Nephron progenitor cell (in vitro differentiated cells): ENCODE measurements around the gene ZBTB7A.
A peak's percentile ranks its signal among the peaks of the same experiment; 100 is the strongest.

Source experiments
- DNase-seq: peaks from one replicate; pipeline ENCODE4 v3.0.0; 2021
- H3K27ac Mint-ChIP-seq: 2 replicates; pipeline ENCODE4 v1.8.0; 2021; ENCODE audit warnings: mild to moderate bottlenecking, moderate library complexity, mixed read lengths
- H3K27me3 Mint-ChIP-seq: 2 replicates; pipeline ENCODE4 v1.8.0; 2021; ENCODE audit warnings: mild to moderate bottlenecking, low read depth, mixed read lengths; ENCODE audit not compliant: poor library complexity
- H3K36me3 Mint-ChIP-seq: 2 replicates; pipeline ENCODE4 v1.8.0; 2021; ENCODE audit warnings: low read depth, mixed read lengths
- H3K4me1 Mint-ChIP-seq: 2 replicates; pipeline ENCODE4 v1.8.0; 2021; ENCODE audit warnings: mixed read lengths
- H3K4me3 Mint-ChIP-seq: 2 replicates; pipeline ENCODE4 v1.8.0; 2021; ENCODE audit warnings: mild to moderate bottlenecking, moderate library complexity, mixed read lengths
- H3K9me3 Mint-ChIP-seq: 2 replicates; pipeline ENCODE4 v1.8.0; 2021; ENCODE audit warnings: mild to moderate bottlenecking, moderate library complexity, mixed read lengths
- TF ChIP-seq, protein P1 (sequence below): fragments of 200-600 bp; sonication (generic); IDR thresholded peaks from 2 replicates; pipeline ENCODE4 v1.5.0; 2021; ENCODE audit warnings: antibody characterized with exemption

The ZBTB7A gene

DNA sequence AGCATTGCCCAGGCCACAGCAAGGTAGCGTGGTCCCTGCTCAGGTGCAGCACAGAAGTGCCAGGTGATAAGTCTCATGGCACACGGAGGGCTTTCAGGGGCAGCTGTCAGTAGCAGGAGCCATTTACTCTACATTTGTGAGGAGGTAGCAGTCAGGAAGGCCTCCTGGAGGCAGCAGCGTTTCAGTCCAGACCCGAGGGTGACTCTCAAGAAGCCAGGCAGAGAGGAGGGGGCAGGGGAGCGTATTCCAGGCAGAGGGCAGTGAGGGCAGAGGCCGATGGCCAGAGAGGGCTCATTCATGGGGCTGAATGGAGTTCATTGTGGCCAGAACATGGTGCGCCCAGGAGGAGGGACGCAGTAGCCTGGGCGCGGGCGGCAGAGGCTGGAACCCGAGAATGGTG lies 50.2 kb downstream of the ZBTB7A start:
- H3K27ac Mint-ChIP-seq, result peak overlapping the region; percentile 93

DNA sequence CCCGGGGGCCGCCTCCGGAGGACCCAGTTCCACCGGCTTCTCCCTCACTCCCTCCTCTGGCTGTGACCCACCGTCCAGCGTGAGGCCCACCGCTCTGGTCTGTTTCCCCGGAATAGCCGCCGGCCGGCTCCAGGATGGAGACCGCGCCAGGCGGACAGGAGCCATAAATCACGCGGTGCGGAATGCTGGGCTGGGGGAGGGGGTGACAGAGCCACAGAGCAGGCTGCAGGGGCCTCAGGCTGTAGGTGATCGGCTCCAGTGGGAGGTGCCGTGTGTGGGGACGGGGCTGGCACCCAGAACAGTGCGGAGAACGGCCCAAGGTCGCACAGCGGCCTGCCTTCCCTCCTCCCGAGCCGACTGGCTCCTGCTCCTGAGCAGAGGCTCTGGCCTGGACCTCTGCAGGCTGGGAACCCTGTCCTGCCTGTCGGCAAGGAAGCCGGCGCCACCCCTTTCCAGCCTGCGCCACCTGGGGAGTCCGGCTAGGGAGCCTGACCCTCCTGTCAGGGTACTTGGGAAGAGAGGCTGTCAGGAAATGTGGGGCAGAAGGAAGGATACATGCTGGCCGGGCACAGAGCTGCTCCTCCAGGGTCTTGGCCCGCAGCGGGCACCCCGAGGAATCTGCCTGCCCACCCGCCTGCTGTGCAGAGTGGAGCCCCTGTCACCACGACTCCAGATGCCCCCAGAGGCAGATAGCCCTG lies 50.8 kb downstream of the ZBTB7A start:
- Mint-ChIP-seq H3K9me3 (no peaks in the 10 kb centered on the region), H3K27ac (peak overlapping the region; percentile 98), H3K4me3 (peak overlapping the region; percentile 75), H3K27me3 (no peaks in the 10 kb centered on the region), H3K4me1 (peaks cover 60% of the 10 kb centered on the region), H3K36me3 (peaks cover 23% of the 10 kb centered on the region)
- peak; percentile 94 for DNase-seq
- TF ChIP-seq, protein P1, sequence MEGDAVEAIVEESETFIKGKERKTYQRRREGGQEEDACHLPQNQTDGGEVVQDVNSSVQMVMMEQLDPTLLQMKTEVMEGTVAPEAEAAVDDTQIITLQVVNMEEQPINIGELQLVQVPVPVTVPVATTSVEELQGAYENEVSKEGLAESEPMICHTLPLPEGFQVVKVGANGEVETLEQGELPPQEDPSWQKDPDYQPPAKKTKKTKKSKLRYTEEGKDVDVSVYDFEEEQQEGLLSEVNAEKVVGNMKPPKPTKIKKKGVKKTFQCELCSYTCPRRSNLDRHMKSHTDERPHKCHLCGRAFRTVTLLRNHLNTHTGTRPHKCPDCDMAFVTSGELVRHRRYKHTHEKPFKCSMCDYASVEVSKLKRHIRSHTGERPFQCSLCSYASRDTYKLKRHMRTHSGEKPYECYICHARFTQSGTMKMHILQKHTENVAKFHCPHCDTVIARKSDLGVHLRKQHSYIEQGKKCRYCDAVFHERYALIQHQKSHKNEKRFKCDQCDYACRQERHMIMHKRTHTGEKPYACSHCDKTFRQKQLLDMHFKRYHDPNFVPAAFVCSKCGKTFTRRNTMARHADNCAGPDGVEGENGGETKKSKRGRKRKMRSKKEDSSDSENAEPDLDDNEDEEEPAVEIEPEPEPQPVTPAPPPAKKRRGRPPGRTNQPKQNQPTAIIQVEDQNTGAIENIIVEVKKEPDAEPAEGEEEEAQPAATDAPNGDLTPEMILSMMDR, result no peak

More for the DNA sequence above, 50.2 kb downstream of the ZBTB7A start:
- Mint-ChIP-seq H3K9me3 (no peaks in the 10 kb centered on the region), H3K36me3 (peaks cover 29% of the 10 kb centered on the region), H3K27me3 (no peaks in the 10 kb centered on the region), H3K4me1 (peaks cover 53% of the 10 kb centered on the region), H3K4me3 (no peak overlapping the region)
- TF ChIP-seq, protein P1, result no peak
- no peak for DNase-seq

DNA sequence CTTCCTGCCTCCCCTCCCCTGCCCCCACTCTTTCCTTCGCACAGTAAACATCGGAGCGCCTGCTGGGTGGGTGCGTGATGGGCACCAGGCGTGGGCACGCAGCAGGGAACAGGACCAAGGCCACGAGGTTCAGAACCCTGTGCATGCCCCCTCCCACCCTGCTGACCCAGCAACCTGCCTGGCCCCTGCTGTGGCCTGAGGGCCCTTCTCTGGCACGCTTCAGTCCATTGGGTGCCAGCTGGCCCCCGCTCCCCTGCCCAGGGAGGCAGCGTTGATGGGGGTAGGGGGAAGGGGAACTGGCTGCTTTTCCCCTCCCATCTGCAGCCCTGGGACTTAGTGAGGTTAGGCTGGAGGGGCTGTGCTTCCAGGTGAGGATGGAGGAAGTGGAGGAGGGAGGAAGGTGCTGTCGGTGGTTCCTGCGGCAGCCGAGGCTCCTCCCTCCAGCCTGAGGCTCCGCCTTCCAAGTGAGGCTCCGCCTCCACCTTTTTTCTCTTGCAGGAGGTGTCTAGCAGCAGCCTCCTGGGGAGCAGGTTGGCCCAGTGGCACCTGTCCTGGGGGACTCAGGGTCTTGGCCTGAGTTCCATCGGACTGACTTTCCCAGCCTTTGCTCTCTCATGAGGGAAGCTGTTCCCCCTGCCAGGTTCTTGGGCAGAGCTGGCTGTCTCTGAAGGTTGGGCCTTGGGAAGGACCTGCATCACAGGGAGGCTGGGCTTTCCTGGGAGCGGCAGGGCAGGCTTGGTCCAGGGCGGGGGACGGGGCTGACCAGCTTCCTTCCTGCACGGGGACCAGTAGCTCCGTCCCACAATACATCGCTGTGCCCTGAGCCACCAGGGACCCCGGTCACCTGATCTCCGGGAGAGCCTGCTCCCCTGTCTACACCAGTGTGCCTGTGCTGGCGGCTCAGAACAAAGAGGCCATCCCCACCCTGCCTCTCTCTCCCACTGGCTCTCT lies 51.9 kb downstream of the ZBTB7A start:
- H3K36me3 Mint-ChIP-seq, result peaks cover 14% of the 10 kb centered on the region
- no peaks in the 10 kb centered on the region for H3K9me3 Mint-ChIP-seq
- peak overlapping the region; percentile 98 for H3K27ac Mint-ChIP-seq
- TF ChIP-seq, protein P1, result no peak
- H3K27me3 Mint-ChIP-seq, result no peaks in the 10 kb centered on the region
- H3K4me3 Mint-ChIP-seq, result peak overlapping the region; percentile 75
- peak; percentile 62 for DNase-seq
- H3K4me1 Mint-ChIP-seq, result peaks cover 70% of the 10 kb centered on the region

DNA sequence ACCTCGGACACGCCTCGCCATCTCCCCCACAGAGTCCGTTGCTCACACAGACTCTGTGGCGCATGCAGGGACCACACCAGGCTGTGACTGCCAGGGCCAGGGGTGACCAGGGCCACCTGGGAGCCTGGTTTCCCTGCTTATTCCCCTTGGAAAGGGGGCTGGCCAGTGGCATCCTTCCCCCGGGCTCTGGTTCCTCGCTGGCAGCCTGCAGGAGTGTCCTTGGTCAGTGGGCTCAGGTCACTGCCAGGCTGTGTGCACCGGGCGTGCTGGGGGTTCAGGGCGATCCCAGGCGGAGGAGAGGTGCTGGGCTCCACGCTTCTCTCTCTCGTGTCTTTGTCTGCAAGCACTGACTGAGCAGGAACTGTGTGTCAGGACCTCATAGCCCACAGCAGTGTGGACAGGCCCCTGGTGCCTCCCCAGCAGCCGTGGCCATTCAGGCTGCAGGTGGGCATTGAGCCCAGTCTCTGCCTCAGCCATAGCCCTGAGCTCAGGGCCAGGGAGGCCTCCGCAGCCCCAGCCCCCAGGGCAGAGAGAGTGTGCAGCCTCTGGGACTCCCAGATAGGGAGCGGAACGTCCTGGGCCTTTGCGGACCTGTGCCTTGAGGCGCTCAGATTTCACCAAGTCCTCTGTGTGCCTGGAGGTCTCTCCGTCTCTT lies 52.7 kb downstream of the ZBTB7A start:
- peaks cover 14% of the 10 kb centered on the region for H3K36me3 Mint-ChIP-seq
- no peaks in the 10 kb centered on the region for H3K9me3 Mint-ChIP-seq
- H3K4me1 Mint-ChIP-seq, result peaks cover 78% of the 10 kb centered on the region
- H3K27ac Mint-ChIP-seq, result peak overlapping the region; percentile 87
- DNase-seq, result no peak
- no peak overlapping the region for H3K4me3 Mint-ChIP-seq
- TF ChIP-seq, protein P1, result no peak
- H3K27me3 Mint-ChIP-seq, result no peaks in the 10 kb centered on the region

DNA sequence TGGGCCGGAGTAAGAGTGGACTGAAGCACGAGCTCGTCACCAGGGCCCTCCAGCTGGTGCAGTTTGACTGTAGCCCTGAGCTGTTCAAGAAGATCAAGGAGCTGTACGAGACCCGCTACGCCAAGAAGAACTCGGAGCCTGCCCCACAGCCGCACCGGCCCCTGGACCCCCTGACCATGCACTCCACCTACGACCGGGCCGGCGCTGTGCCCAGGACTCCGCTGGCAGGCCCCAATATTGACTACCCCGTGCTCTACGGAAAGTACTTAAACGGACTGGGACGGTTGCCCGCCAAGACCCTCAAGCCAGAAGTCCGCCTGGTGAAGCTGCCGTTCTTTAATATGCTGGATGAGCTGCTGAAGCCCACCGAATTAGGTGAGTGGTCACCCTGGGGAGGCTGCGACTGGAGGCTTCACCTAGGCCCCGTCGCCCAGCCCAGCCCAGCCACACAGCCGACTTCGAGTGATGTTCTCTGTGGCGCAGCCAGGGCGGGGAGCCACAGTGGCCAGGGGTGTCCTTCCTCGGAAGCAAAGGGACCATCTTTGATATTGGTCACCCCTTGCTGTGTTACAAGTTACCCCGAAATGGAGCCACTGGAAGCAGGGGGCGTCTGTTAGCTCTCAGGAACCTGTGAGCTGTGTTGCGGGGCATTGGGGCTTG lies 53.6 kb downstream of the ZBTB7A start:
- Mint-ChIP-seq H3K4me1 (peaks cover 77% of the 10 kb centered on the region), H3K4me3 (peak overlapping the region; percentile 15), H3K27me3 (no peaks in the 10 kb centered on the region), H3K9me3 (no peaks in the 10 kb centered on the region), H3K36me3 (peaks cover 9% of the 10 kb centered on the region), H3K27ac (no peak overlapping the region)
- DNase-seq, result no peak
- TF ChIP-seq, protein P1, result no peak
